Measurements from ENCODE around the gene GPT2.
"Not testable (repeated sequence)": the region's sequence is repeated elsewhere in the genome, so short reads cannot be mapped to it uniquely, and the experiment has no call there.

GPT2 gene

GRCh38 chr16:46937536-46937935 is 53.4 kb downstream of the GPT2 start:
- DNase-seq (ENCODE audit: low read depth) = no peak
- H3K4me3 ChIP-seq (ENCODE audit: low read length) = no peak overlapping the region
- TF ChIP-seq CTCF (conservative IDR thresholded peaks at IDR 0.05; ENCODE audit: low read depth, low read length) = no peak

GRCh38 chr16:46944713-46945112 is 60.6 kb downstream of the GPT2 start:
- not testable (repeated sequence) for DNase-seq (ENCODE audit: low read depth); H3K4me3 ChIP-seq (ENCODE audit: low read length)

GRCh38 chr16:46947900-46948547 is 63.9 kb downstream of the GPT2 start:
- TF ChIP-seq CTCF (conservative IDR thresholded peaks at IDR 0.05; ENCODE audit: low read depth, low read length) = peak; percentile 69
- H3K4me3 ChIP-seq (ENCODE audit: low read length) = no peak overlapping the region
- DNase-seq (ENCODE audit: low read depth) = no peak

- DNase-seq (ENCODE audit: low read depth) = no peak
- H3K4me3 ChIP-seq (ENCODE audit: low read length) = no peak overlapping the region
Measured at GRCh38 chr16:46948548-46949166, 64.5 kb downstream of the GPT2 start.

GRCh38 chr16:46949241-46949892 is 65.2 kb downstream of the GPT2 start:
- TF ChIP-seq CTCF (conservative IDR thresholded peaks at IDR 0.05; ENCODE audit: low read depth, low read length) = no peak
- DNase-seq (ENCODE audit: low read depth) = no peak
- no peak overlapping the region for H3K4me3 ChIP-seq (ENCODE audit: low read length)

More at GRCh38 chr16:46948548-46949166, 64.5 kb downstream of the GPT2 start:
- no peak for TF ChIP-seq CTCF (conservative IDR thresholded peaks at IDR 0.05; ENCODE audit: low read depth, low read length)

- H3K4me3 ChIP-seq (ENCODE audit: low read length) = no peak overlapping the region
- no peak for DNase-seq (ENCODE audit: low read depth)
- TF ChIP-seq CTCF (conservative IDR thresholded peaks at IDR 0.05; ENCODE audit: low read depth, low read length) = no peak
Measured at GRCh38 chr16:46950009-46950408, 65.8 kb downstream of the GPT2 start.

GRCh38 chr16:46954562-46954961 is 70.4 kb downstream of the GPT2 start:
- no peak overlapping the region for H3K4me3 ChIP-seq (ENCODE audit: low read length)
- no peak for DNase-seq (ENCODE audit: low read depth)
- no peak for TF ChIP-seq CTCF (conservative IDR thresholded peaks at IDR 0.05; ENCODE audit: low read depth, low read length)
